ENCODE data around the gene MEP1B.

Gene MEP1B

GRCh38 chr18:32258148-32258547 lies 68.3 kb downstream of the MEP1B start:
- no peak overlapping the region for H3K4me2 ChIP-seq (ENCODE audit: low read length)
- no peaks in the 10 kb centered on the region for H3K27me3 ChIP-seq (ENCODE audit: insufficient read depth, low read length)
- H2BK120ac ChIP-seq (ENCODE audit: insufficient read depth, low read length, poor library complexity) = no peak overlapping the region
- no peak overlapping the region for H2BK5ac ChIP-seq (ENCODE audit: low read depth, low read length, poor library complexity)
- no peak overlapping the region for H2AFZ ChIP-seq (ENCODE audit: insufficient read depth, low read length, poor library complexity)
- no peak overlapping the region for H2BK12ac ChIP-seq (ENCODE audit: low read length)
- no peaks in the 10 kb centered on the region for H3K9me3 ChIP-seq (ENCODE audit: insufficient read depth, low read depth, low read length)
- H3K4ac ChIP-seq (ENCODE audit: low read depth, low read length) = no peak overlapping the region
- no peak overlapping the region for H2AK5ac ChIP-seq (ENCODE audit: low read length)
- H4K12ac ChIP-seq (ENCODE audit: low read depth, low read length) = no peak overlapping the region
- no peaks in the 10 kb centered on the region for H3K79me1 ChIP-seq (ENCODE audit: low read length)
- no peak overlapping the region for H3K9ac ChIP-seq (ENCODE audit: low read length)
- no peak overlapping the region for H3K27ac ChIP-seq (ENCODE audit: low read depth, low read length)
- H3K23ac ChIP-seq (ENCODE audit: low read length) = no peak overlapping the region
- no peak overlapping the region for H4K91ac ChIP-seq (ENCODE audit: low read depth, low read length)
- H3K4me1 ChIP-seq (ENCODE audit: control insufficient read depth in 1 of 2, insufficient read depth in 2 of 2, low read length in 2 of 2) = no peaks in the 10 kb centered on the region
- H4K8ac ChIP-seq (ENCODE audit: low read depth, low read length) = no peak overlapping the region
- no peak overlapping the region for H3K4me3 ChIP-seq (ENCODE audit: low read depth, low read length)
- DNase-seq = no peak
- no peak overlapping the region for H3K18ac ChIP-seq (ENCODE audit: low read length)
- no peaks in the 10 kb centered on the region for H3K36me3 ChIP-seq (ENCODE audit: control insufficient read depth in 1 of 2, insufficient read depth in 2 of 2, low read length in 2 of 2)
- no CpG with 5 or more reads among the region's 2 CpGs for WGBS (ENCODE audit: extremely low coverage, insufficient coverage, insufficient read length)
- H3K14ac ChIP-seq (ENCODE audit: low read length) = no peak overlapping the region
- no peaks in the 10 kb centered on the region for H3K79me2 ChIP-seq (ENCODE audit: control insufficient read depth, insufficient read depth, low read length, poor library complexity)

GRCh38 chr18:32258558-32259204 lies 68.8 kb downstream of the MEP1B start:
- Histone ChIP-seq H3K23ac (ENCODE audit: low read length) (no peak overlapping the region), H4K12ac (ENCODE audit: low read depth, low read length) (no peak overlapping the region), H3K4ac (ENCODE audit: low read depth, low read length) (no peak overlapping the region), H2AFZ (ENCODE audit: insufficient read depth, low read length, poor library complexity) (no peak overlapping the region), H3K27ac (ENCODE audit: low read depth, low read length) (no peak overlapping the region), H3K79me1 (ENCODE audit: low read length) (no peaks in the 10 kb centered on the region), H3K9me3 (ENCODE audit: insufficient read depth, low read depth, low read length) (no peaks in the 10 kb centered on the region), H3K4me2 (ENCODE audit: low read length) (no peak overlapping the region), H4K8ac (ENCODE audit: low read depth, low read length) (no peak overlapping the region), H3K14ac (ENCODE audit: low read length) (no peak overlapping the region), H3K4me3 (ENCODE audit: low read depth, low read length) (no peak overlapping the region), H4K91ac (ENCODE audit: low read depth, low read length) (no peak overlapping the region), H3K9ac (ENCODE audit: low read length) (no peak overlapping the region), H2BK12ac (ENCODE audit: low read length) (no peak overlapping the region), H3K36me3 (ENCODE audit: control insufficient read depth in 1 of 2, insufficient read depth in 2 of 2, low read length in 2 of 2) (no peaks in the 10 kb centered on the region), H3K4me1 (ENCODE audit: control insufficient read depth in 1 of 2, insufficient read depth in 2 of 2, low read length in 2 of 2) (no peaks in the 10 kb centered on the region), H2BK5ac (ENCODE audit: low read depth, low read length, poor library complexity) (no peak overlapping the region), H2BK120ac (ENCODE audit: insufficient read depth, low read length, poor library complexity) (no peak overlapping the region), H2AK5ac (ENCODE audit: low read length) (no peak overlapping the region), H3K79me2 (ENCODE audit: control insufficient read depth, insufficient read depth, low read length, poor library complexity) (no peaks in the 10 kb centered on the region), H3K27me3 (ENCODE audit: insufficient read depth, low read length) (no peaks in the 10 kb centered on the region), H3K18ac (ENCODE audit: low read length) (no peak overlapping the region)
- no CpG with 5 or more reads among the region's 5 CpGs for WGBS (ENCODE audit: extremely low coverage, insufficient coverage, insufficient read length)
- no peak for DNase-seq

GRCh38 chr18:32259553-32259952 lies 69.7 kb downstream of the MEP1B start:
- Histone ChIP-seq H2AFZ (ENCODE audit: insufficient read depth, low read length, poor library complexity) (no peak overlapping the region), H3K4me3 (ENCODE audit: low read depth, low read length) (no peak overlapping the region), H3K27me3 (ENCODE audit: insufficient read depth, low read length) (no peaks in the 10 kb centered on the region), H2BK120ac (ENCODE audit: insufficient read depth, low read length, poor library complexity) (no peak overlapping the region), H2BK5ac (ENCODE audit: low read depth, low read length, poor library complexity) (no peak overlapping the region), H4K91ac (ENCODE audit: low read depth, low read length) (no peak overlapping the region), H3K79me2 (ENCODE audit: control insufficient read depth, insufficient read depth, low read length, poor library complexity) (no peaks in the 10 kb centered on the region), H4K8ac (ENCODE audit: low read depth, low read length) (no peak overlapping the region), H2BK12ac (ENCODE audit: low read length) (no peak overlapping the region), H3K4ac (ENCODE audit: low read depth, low read length) (no peak overlapping the region), H2AK5ac (ENCODE audit: low read length) (no peak overlapping the region), H3K9me3 (ENCODE audit: insufficient read depth, low read depth, low read length) (no peaks in the 10 kb centered on the region), H3K27ac (ENCODE audit: low read depth, low read length) (no peak overlapping the region), H3K79me1 (ENCODE audit: low read length) (no peaks in the 10 kb centered on the region), H3K18ac (ENCODE audit: low read length) (no peak overlapping the region), H3K36me3 (ENCODE audit: control insufficient read depth in 1 of 2, insufficient read depth in 2 of 2, low read length in 2 of 2) (no peaks in the 10 kb centered on the region), H3K4me1 (ENCODE audit: control insufficient read depth in 1 of 2, insufficient read depth in 2 of 2, low read length in 2 of 2) (no peaks in the 10 kb centered on the region), H3K9ac (ENCODE audit: low read length) (no peak overlapping the region), H3K4me2 (ENCODE audit: low read length) (no peak overlapping the region), H3K14ac (ENCODE audit: low read length) (no peak overlapping the region), H4K12ac (ENCODE audit: low read depth, low read length) (no peak overlapping the region), H3K23ac (ENCODE audit: low read length) (no peak overlapping the region)
- no CpG with 5 or more reads among the region's 6 CpGs for WGBS (ENCODE audit: extremely low coverage, insufficient coverage, insufficient read length)
- no peak for DNase-seq

GRCh38 chr18:32261003-32261402 lies 71.2 kb downstream of the MEP1B start:
- no CpG with 5 or more reads among the region's 5 CpGs for WGBS (ENCODE audit: extremely low coverage, insufficient coverage, insufficient read length)
- Histone ChIP-seq H3K36me3 (ENCODE audit: control insufficient read depth in 1 of 2, insufficient read depth in 2 of 2, low read length in 2 of 2) (no peaks in the 10 kb centered on the region), H2BK5ac (ENCODE audit: low read depth, low read length, poor library complexity) (no peak overlapping the region), H4K12ac (ENCODE audit: low read depth, low read length) (no peak overlapping the region), H3K18ac (ENCODE audit: low read length) (no peak overlapping the region), H4K8ac (ENCODE audit: low read depth, low read length) (no peak overlapping the region), H3K4me3 (ENCODE audit: low read depth, low read length) (no peak overlapping the region), H3K9ac (ENCODE audit: low read length) (no peak overlapping the region), H3K79me1 (ENCODE audit: low read length) (no peaks in the 10 kb centered on the region), H3K23ac (ENCODE audit: low read length) (no peak overlapping the region), H3K9me3 (ENCODE audit: insufficient read depth, low read depth, low read length) (no peaks in the 10 kb centered on the region), H3K4me1 (ENCODE audit: control insufficient read depth in 1 of 2, insufficient read depth in 2 of 2, low read length in 2 of 2) (no peaks in the 10 kb centered on the region), H3K4me2 (ENCODE audit: low read length) (no peak overlapping the region), H2AK5ac (ENCODE audit: low read length) (no peak overlapping the region), H4K91ac (ENCODE audit: low read depth, low read length) (no peak overlapping the region), H2BK120ac (ENCODE audit: insufficient read depth, low read length, poor library complexity) (no peak overlapping the region), H3K27ac (ENCODE audit: low read depth, low read length) (no peak overlapping the region), H3K14ac (ENCODE audit: low read length) (no peak overlapping the region), H2AFZ (ENCODE audit: insufficient read depth, low read length, poor library complexity) (no peak overlapping the region), H2BK12ac (ENCODE audit: low read length) (no peak overlapping the region), H3K27me3 (ENCODE audit: insufficient read depth, low read length) (no peaks in the 10 kb centered on the region), H3K79me2 (ENCODE audit: control insufficient read depth, insufficient read depth, low read length, poor library complexity) (no peaks in the 10 kb centered on the region), H3K4ac (ENCODE audit: low read depth, low read length) (no peak overlapping the region)
- DNase-seq = no peak
